ENCODE data around the gene LRBA.

- no peak for TF ChIP-seq POLR2A (IDR thresholded peaks at IDR 0.05)
- no peak for TF ChIP-seq CTCF (IDR thresholded peaks at IDR 0.05)
Observed at GRCh38 chr4:150695162-150695561, 319.9 kb downstream of the LRBA start.

All from body of pancreas (tissue), 4 donors.